Measurements from ENCODE around the gene TNFRSF18.

The TNFRSF18 gene

GRCh38 chr1:1162597-1163537 lies 43.5 kb downstream of the TNFRSF18 start:
- Histone ChIP-seq H3K79me2 (ENCODE audit: insufficient read depth, low read length) (no peaks in the 10 kb centered on the region), H3K4me2 (ENCODE audit: low read depth, low read length, poor library complexity, severe bottlenecking) (no peak overlapping the region), H3K36me3 (ENCODE audit: insufficient read depth, low read length) (no peaks in the 10 kb centered on the region), H4K20me1 (ENCODE audit: insufficient read depth, low read length, poor library complexity, severe bottlenecking) (no peaks in the 10 kb centered on the region), H3K4me3 (ENCODE audit: low read length, poor library complexity, severe bottlenecking) (no peak overlapping the region), H3K9me3 (ENCODE audit: insufficient read depth, low read depth, low read length) (no peaks in the 10 kb centered on the region), H3K27me3 (ENCODE audit: insufficient read depth, low read length, poor library complexity, severe bottlenecking) (no peaks in the 10 kb centered on the region), H3F3A (ENCODE audit: low read depth) (no peaks in the 10 kb centered on the region), H3K9me2 (replicated peaks; ENCODE audit: low read depth, low read length) (no peaks in the 10 kb centered on the region), H3K4me1 (ENCODE audit: insufficient read depth, low read length, poor library complexity, severe bottlenecking) (peaks cover 14% of the 10 kb centered on the region), H2AFZ (ENCODE audit: low read length) (no peak overlapping the region), H3K9ac (ENCODE audit: low read depth, low read length, poor library complexity, severe bottlenecking) (no peak overlapping the region)
- no peak for TF ChIP-seq CTCF (conservative IDR thresholded peaks at IDR 0.05; ENCODE audit: low read length)

- TF ChIP-seq EZH2phosphoT487 (IDR thresholded peaks at IDR 0.05; ENCODE audit: borderline replicate concordance) (no peak), CTCF (conservative IDR thresholded peaks at IDR 0.05; ENCODE audit: low read length) (no peak)
- H3K4me1 ChIP-seq (ENCODE audit: insufficient read depth, low read length, poor library complexity, severe bottlenecking) = peaks cover 20% of the 10 kb centered on the region
- no peaks in the 10 kb centered on the region for H3K9me2 ChIP-seq (replicated peaks; ENCODE audit: low read depth, low read length)
- H4K20me1 ChIP-seq (ENCODE audit: insufficient read depth, low read length, poor library complexity, severe bottlenecking) = no peaks in the 10 kb centered on the region
- H3K27me3 ChIP-seq (ENCODE audit: insufficient read depth, low read length, poor library complexity, severe bottlenecking) = no peaks in the 10 kb centered on the region
- H3F3A ChIP-seq (ENCODE audit: low read depth) = no peaks in the 10 kb centered on the region
- H2AFZ ChIP-seq (ENCODE audit: low read length) = no peak overlapping the region
- no peak overlapping the region for H3K9ac ChIP-seq (ENCODE audit: low read depth, low read length, poor library complexity, severe bottlenecking)
- no peak overlapping the region for H3K4me2 ChIP-seq (ENCODE audit: low read depth, low read length, poor library complexity, severe bottlenecking)
- no peaks in the 10 kb centered on the region for H3K9me3 ChIP-seq (ENCODE audit: insufficient read depth, low read depth, low read length)
- H3K36me3 ChIP-seq (ENCODE audit: insufficient read depth, low read length) = no peaks in the 10 kb centered on the region
- H3K4me3 ChIP-seq (ENCODE audit: low read length, poor library complexity, severe bottlenecking) = no peak overlapping the region
- no peaks in the 10 kb centered on the region for H3K79me2 ChIP-seq (ENCODE audit: insufficient read depth, low read length)
These were observed 44.7 kb downstream of the TNFRSF18 start for GRCh38 chr1:1161683-1162079.

DNA sequence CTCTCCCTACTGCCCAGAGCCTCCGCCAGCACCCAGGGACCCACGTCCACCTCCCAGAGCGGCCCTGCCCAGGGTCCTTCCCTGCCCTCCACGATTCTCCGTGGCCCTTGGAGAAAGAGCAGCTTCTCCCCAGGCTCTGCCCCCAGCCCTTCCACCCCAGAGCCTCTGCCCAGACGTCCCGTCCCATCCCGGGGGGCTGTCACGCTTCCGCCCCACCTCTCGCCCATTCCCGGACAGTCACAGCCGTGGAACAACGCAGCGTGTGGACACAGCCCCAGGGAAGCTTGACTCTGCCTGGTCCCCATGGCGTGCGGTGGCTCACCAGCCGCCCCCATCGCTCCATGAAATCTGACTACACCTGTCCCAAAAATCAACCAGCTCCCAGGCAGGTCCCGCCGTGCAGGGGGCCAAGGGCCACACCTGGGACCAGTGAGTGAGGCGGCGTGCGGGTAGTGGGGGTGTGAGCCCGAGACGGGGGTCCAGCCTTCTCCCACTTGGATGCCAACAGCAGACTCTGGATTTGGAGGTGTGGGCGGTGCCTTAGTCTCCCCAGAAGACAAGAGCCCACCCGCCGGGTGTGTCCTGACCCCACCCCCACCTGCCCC lies 45.2 kb downstream of the TNFRSF18 start:
- H3K9me2 ChIP-seq (replicated peaks; ENCODE audit: low read depth, low read length) = no peaks in the 10 kb centered on the region
- no peaks in the 10 kb centered on the region for H3K27me3 ChIP-seq (ENCODE audit: insufficient read depth, low read length, poor library complexity, severe bottlenecking)
- no peak overlapping the region for H2AFZ ChIP-seq (ENCODE audit: low read length)
- H3K4me2 ChIP-seq (ENCODE audit: low read depth, low read length, poor library complexity, severe bottlenecking) = no peak overlapping the region
- no peaks in the 10 kb centered on the region for H3K36me3 ChIP-seq (ENCODE audit: insufficient read depth, low read length)
- no peaks in the 10 kb centered on the region for H3K79me2 ChIP-seq (ENCODE audit: insufficient read depth, low read length)
- H3K9ac ChIP-seq (ENCODE audit: low read depth, low read length, poor library complexity, severe bottlenecking) = no peak overlapping the region
- no peaks in the 10 kb centered on the region for H4K20me1 ChIP-seq (ENCODE audit: insufficient read depth, low read length, poor library complexity, severe bottlenecking)
- H3K9me3 ChIP-seq (ENCODE audit: insufficient read depth, low read depth, low read length) = no peaks in the 10 kb centered on the region
- no peak for TF ChIP-seq EZH2phosphoT487 (IDR thresholded peaks at IDR 0.05; ENCODE audit: borderline replicate concordance)
- TF ChIP-seq CTCF (conservative IDR thresholded peaks at IDR 0.05; ENCODE audit: low read length) = no peak
- H3K4me1 ChIP-seq (ENCODE audit: insufficient read depth, low read length, poor library complexity, severe bottlenecking) = peaks cover 20% of the 10 kb centered on the region
- no peaks in the 10 kb centered on the region for H3F3A ChIP-seq (ENCODE audit: low read depth)
- no peak overlapping the region for H3K4me3 ChIP-seq (ENCODE audit: low read length, poor library complexity, severe bottlenecking)
